ENCODE measurements around the gene C3. TPM values are rescaled to one million over a fixed set of nuclear protein-coding genes. Genes with fewer than 3 reads are reported as not detected.
A peak's percentile ranks its signal among the peaks of the same experiment; 100 is the strongest.

C3 gene
- total and polyA plus RNA-seq, 2 of the 13 experiments (the other 11 are each of a cell fraction or from before 2014, with no cell fraction given) = 1,455 to 6,272 TPM

- TF ChIP-seq, protein P1, sequence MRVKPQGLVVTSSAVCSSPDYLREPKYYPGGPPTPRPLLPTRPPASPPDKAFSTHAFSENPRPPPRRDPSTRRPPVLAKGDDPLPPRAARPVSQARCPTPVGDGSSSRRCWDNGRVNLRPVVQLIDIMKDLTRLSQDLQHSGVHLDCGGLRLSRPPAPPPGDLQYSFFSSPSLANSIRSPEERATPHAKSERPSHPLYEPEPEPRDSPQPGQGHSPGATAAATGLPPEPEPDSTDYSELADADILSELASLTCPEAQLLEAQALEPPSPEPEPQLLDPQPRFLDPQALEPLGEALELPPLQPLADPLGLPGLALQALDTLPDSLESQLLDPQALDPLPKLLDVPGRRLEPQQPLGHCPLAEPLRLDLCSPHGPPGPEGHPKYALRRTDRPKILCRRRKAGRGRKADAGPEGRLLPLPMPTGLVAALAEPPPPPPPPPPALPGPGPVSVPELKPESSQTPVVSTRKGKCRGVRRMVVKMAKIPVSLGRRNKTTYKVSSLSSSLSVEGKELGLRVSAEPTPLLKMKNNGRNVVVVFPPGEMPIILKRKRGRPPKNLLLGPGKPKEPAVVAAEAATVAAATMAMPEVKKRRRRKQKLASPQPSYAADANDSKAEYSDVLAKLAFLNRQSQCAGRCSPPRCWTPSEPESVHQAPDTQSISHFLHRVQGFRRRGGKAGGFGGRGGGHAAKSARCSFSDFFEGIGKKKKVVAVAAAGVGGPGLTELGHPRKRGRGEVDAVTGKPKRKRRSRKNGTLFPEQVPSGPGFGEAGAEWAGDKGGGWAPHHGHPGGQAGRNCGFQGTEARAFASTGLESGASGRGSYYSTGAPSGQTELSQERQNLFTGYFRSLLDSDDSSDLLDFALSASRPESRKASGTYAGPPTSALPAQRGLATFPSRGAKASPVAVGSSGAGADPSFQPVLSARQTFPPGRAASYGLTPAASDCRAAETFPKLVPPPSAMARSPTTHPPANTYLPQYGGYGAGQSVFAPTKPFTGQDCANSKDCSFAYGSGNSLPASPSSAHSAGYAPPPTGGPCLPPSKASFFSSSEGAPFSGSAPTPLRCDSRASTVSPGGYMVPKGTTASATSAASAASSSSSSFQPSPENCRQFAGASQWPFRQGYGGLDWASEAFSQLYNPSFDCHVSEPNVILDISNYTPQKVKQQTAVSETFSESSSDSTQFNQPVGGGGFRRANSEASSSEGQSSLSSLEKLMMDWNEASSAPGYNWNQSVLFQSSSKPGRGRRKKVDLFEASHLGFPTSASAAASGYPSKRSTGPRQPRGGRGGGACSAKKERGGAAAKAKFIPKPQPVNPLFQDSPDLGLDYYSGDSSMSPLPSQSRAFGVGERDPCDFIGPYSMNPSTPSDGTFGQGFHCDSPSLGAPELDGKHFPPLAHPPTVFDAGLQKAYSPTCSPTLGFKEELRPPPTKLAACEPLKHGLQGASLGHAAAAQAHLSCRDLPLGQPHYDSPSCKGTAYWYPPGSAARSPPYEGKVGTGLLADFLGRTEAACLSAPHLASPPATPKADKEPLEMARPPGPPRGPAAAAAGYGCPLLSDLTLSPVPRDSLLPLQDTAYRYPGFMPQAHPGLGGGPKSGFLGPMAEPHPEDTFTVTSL (CRISPR knock-in tag; IDR thresholded peaks at IDR 0.05; ENCODE audit: borderline replicate concordance) = no peak
- TF ChIP-seq RBM39 (IDR thresholded peaks at IDR 0.05; ENCODE audit: low read depth, low read length, poor library complexity, severe bottlenecking) (no peak), POLR2AphosphoS2 (IDR thresholded peaks at IDR 0.05; ENCODE audit: low read depth, low read length) (no peak), SOX13 (IDR thresholded peaks at IDR 0.05) (no peak), SOX13 (CRISPR knock-in tag; conservative IDR thresholded peaks at IDR 0.05 in 1 of 2, IDR thresholded peaks at IDR 0.05 in 1 of 2) (peak in 1 of 2 experiments; percentile 45; a peak in 1 of 4 replicates), SOX6 (IDR thresholded peaks at IDR 0.05) (no peak), SOX6 (CRISPR knock-in tag; IDR thresholded peaks at IDR 0.05) (0 out of 2 replicates have a peak, but pooled peaks have one; percentile 15), NR2F6 (IDR thresholded peaks at IDR 0.05) (no peak), NR2F6 (CRISPR knock-in tag; IDR thresholded peaks at IDR 0.05) (0 out of 2 replicates have a peak, but pooled peaks have one; percentile 22), IRF2 (CRISPR knock-in tag; IDR thresholded peaks at IDR 0.05) (0 out of 2 replicates have a peak, but pooled peaks have one; percentile 25), ZNF792 (CRISPR knock-in tag; IDR thresholded peaks at IDR 0.05) (0 out of 2 replicates have a peak, but pooled peaks have one; percentile 22), HDAC2 (CRISPR knock-in tag; IDR thresholded peaks at IDR 0.05) (0 out of 2 replicates have a peak, but pooled peaks have one; percentile 5), ZBTB38 (CRISPR knock-in tag; IDR thresholded peaks at IDR 0.05) (peak; percentile 82), ZNF337 (CRISPR knock-in tag; IDR thresholded peaks at IDR 0.05; ENCODE audit: borderline replicate concordance, low read depth) (no peak), PRDM15 (CRISPR knock-in tag; IDR thresholded peaks at IDR 0.05) (no peak), ZNF101 (CRISPR knock-in tag; IDR thresholded peaks at IDR 0.05; ENCODE audit: borderline replicate concordance, low read depth) (no peak), ZNF225 (CRISPR knock-in tag; IDR thresholded peaks at IDR 0.05) (peak; percentile 69; the same call in 1 of the 2 replicates), MTA3 (CRISPR knock-in tag; IDR thresholded peaks at IDR 0.05) (no peak), ASH2L (IDR thresholded peaks at IDR 0.05; ENCODE audit: insufficient read length, low read depth, low read length) (no peak)
- TF ChIP-seq, protein P2, sequence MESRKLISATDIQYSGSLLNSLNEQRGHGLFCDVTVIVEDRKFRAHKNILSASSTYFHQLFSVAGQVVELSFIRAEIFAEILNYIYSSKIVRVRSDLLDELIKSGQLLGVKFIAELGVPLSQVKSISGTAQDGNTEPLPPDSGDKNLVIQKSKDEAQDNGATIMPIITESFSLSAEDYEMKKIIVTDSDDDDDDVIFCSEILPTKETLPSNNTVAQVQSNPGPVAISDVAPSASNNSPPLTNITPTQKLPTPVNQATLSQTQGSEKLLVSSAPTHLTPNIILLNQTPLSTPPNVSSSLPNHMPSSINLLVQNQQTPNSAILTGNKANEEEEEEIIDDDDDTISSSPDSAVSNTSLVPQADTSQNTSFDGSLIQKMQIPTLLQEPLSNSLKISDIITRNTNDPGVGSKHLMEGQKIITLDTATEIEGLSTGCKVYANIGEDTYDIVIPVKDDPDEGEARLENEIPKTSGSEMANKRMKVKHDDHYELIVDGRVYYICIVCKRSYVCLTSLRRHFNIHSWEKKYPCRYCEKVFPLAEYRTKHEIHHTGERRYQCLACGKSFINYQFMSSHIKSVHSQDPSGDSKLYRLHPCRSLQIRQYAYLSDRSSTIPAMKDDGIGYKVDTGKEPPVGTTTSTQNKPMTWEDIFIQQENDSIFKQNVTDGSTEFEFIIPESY (CRISPR knock-in tag; IDR thresholded peaks at IDR 0.05) = 0 out of 2 replicates have a peak, but pooled peaks have one; percentile 22
Measured at GRCh38 chr19:6728346-6728745, 7.9 kb upstream of the C3 start (continued).
